Ramos (cell line): ENCODE measurements around the gene MMP20.

Source experiments
- in situ Hi-C: fragments of 300-500 bp; cut with MboI; formaldehyde crosslinking; loops from one replicate; pipeline ENCODE4 v1.14.3; 2022; ENCODE audit warnings: low sequenced_read_pairs; ENCODE audit not compliant: unreplicated experiment

MMP20 gene

GRCh38 chr11:102527041-102527440 lies 98.1 kb downstream of the MMP20 start:
- in situ Hi-C loops = no loop called here
